NK-92 (cell line): ENCODE results near the gene CAPS2.
"Not testable (repeated sequence)": the region's sequence is repeated elsewhere in the genome, so short reads cannot be mapped to it uniquely, and the experiment has no call there.

Experiments used
- DNase-seq: peaks from one replicate; lab custom pipeline; 2025; ENCODE audit not compliant: unreplicated experiment; lab: John Stamatoyannopoulos, UW

The CAPS2 gene

DNA sequence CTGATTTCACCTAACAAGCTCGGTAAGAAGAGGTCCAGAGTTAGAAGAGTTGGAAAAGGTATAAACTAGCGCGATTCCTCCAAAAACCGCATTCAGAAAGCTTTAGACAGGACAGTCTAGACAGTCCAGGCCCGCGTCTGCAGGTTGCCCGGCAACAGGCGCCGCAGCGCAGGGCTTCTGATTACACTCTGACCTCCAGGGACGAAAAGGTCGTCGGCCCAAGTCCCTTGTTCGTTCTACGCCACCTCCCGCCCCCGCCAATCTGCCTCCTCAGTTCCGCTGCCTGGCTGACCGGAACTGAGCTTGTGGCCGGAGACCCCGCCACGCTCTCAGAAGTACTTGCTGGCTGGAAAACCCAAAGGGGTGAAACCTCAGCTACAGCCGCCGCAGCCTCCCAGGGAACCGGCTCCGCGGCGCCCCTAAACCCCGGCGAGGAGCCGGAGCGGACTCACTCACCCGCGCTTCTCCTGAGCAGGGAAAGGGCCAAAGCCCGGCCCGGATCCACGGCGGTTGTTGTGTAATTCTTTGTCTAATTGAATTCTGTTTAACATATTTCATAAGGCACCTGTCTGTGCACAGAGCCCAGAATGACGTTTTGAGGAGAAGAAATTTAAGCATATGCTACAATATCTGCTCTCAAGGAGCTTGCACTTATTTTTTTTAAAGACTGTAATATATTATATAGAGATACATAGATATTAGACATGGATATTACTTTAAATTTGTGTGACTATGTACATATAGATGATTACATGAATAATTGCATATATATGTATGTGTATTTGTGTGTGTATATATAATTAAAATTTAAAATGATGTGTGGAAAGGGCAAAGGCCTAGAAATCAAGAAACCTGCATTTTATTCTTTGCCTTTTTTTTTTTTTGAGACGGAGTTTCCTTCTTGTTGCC lies at the start of gene CAPS2:
CAPS2 (minus strand) TSS at position 407 of the 909 bp plus-strand sequence. CDS start 3,826 bp downstream, outside the sequence.
- no peak for DNase-seq

DNA sequence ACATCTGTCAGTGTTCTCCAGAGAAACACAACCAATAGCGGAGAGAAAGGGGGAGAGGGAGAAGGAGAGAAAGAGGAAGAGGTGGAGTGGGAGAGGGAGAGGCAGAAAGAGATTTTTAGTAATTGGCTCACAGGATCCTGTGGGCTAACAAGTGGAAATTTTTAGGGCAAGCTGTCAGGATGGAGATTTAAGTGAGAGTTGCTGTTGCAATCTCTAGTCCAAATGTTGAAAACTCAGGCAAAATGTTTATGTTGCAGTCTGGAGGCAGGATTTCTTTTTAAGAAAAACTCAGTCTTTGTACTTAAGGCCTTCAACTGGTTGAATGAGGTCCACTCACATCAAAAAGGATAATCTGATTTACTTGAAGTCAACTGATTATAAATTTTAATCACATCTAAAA lies 48.2 kb upstream of the CAPS2 start:
- no peak for DNase-seq

GRCh38 chr12:75374971-75375370 lies 44.8 kb upstream of the CAPS2 start:
- DNase-seq: no peak

- no peak for DNase-seq
Observed at GRCh38 chr12:75366629-75367028, 36.5 kb upstream of the CAPS2 start.

DNA sequence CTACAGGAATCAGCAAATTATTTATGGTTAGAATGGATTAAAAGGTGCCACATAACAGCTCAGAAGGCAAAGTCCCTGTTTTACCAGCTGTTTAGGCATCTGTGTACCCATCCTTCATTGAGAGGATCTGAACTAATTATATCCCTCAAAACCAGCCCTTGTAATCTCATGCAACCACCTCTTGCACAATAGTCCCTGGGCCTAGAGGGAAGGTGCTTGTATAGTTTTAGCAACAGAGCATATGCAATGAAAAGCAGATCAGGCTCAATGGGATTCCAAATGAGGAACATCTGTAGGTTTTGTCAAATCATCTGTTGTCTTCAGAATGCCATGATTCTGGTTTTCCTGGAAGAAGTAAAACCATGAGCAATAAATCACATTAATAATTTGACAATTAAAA lies 34.8 kb upstream of the CAPS2 start:
- no peak for DNase-seq

DNA sequence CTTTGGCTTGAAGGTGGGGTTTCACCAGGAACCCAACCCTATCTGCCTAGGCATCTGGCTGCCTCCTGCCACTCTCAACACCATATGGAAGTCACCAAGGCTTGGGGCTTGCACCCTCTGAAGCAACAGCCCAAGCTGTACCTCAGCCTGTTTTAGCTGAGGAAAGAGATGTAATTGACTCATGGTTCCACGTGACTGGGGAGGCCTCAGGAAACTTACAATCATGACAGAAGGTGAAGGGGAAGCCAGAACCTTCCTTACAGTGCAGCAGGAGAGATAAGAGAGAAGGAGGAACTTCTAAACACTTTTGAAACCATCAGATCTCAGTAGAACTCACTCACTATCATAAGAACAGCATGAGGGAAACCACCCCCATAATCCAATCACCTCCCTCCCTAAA lies 31.3 kb upstream of the CAPS2 start:
- no peak for DNase-seq

GRCh38 chr12:75360920-75361319 lies 30.8 kb upstream of the CAPS2 start:
- no peak for DNase-seq

GRCh38 chr12:75354011-75354410 lies 23.9 kb upstream of the CAPS2 start:
- DNase-seq: no peak

DNA sequence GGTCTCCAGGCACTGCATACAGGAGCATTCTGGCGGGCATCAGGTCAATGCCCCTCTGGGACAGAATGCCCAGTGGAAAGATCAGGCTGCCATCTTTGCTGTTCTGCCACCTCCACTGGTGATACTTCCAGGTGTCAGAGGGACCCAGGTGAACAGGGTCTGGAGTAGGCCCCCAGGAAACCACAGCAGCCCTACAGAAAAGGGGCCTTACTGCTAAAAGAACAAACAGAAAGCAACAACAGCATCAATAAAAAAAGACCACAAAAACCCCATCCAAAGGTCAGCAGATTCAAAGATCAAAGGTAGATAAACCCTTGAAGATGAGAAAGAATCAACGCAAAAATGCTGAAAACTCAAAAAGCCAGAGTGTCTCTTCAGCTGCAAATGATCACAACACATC lies 20.3 kb upstream of the CAPS2 start:
- DNase-seq: no peak

DNA sequence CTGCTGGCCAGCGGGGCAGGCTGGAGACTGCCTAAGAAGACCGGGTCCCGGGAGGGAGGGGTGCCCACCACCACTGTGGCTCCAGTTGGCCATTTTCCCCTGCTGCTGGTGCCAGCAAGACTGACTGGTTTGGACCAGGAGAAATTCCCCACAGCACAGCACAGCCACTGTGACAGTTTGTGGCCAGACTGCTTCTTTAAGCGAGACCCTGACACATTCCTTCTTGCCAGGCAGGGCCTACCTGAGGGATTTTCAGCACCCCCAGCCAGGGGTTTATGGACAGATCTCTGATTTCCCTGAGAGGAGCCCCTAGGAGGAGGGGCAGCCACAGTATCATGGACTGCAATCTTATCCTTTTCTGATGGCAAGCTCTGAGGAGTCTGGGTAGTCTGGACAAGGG lies 19.8 kb upstream of the CAPS2 start:
- no peak for DNase-seq

GRCh38 chr12:75346215-75346614 lies 16.1 kb upstream of the CAPS2 start:
- not testable (repeated sequence) for DNase-seq

GRCh38 chr12:75345531-75345930 lies 15.4 kb upstream of the CAPS2 start:
- no peak for DNase-seq

DNA sequence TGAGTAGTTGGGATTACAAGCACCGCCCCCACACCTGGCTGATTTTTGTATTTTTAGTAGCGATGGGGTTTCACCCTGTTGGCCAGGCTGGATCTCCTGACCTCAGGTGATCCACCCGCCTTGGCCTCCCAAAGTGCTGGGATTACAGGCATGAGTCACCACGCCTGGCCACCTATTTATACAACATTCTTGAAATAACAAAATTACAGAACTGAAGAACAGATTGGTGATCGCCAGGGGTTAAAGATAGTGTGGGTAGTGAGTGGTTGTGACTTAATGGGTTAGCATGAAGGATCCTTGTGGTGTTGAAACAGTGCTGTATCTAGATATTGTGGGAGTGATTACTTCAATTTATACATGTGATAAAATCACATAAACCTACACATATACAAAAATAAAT lies 11.7 kb upstream of the CAPS2 start:
- DNase-seq: no peak

DNA sequence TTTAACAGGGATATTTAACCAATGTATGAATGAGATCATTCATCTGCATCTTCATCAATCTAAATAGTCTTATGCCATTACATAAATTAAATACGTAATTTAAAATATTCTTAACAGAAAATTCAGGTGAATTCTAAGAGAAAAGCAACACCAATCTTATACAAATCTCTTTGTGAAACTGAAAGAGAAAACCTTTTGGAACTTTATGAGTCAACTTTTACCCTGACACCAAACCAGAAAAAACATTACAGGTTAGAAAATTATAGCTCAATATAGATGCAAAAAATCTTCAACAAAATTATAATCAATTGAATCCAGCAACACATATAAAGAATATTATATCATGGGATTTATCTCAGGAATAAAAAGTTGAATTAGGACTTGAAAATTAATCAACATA lies 7.8 kb upstream of the CAPS2 start:
- DNase-seq: no peak

GRCh38 chr12:75334384-75335030 lies 4.4 kb upstream of the CAPS2 start, which contains the start of gene GLIPR1L1:
GLIPR1L1 (plus strand) TSS chr12:75334670; CDS start chr12:75334729, 59 bp downstream.
- DNase-seq: peak; percentile 0

- DNase-seq: no peak
Observed at GRCh38 chr12:75327642-75328041, 2.5 kb downstream of the CAPS2 start.

DNA sequence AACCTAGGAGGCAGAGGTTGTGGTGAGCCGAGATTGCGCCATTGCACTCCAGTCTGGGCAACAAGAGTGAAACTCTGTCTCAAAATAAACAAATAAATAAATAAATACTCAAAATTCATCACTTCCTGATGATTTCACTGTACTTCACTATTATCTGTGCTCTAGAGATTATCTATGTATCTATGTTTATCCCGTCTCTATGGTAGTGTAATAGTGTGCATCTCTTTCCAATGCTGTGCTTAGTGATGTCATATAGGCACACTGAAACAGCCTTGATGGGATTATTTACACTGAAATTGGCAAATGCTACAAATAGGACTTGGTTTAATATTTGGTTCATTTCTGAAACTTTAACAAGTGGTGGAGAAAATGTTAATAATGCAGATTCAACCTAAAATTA lies 6.5 kb downstream of the CAPS2 start:
- no peak for DNase-seq

GRCh38 chr12:75322464-75322863 lies 7.7 kb downstream of the CAPS2 start:
- DNase-seq: no peak

GRCh38 chr12:75317784-75318183 lies 12.3 kb downstream of the CAPS2 start:
- no peak for DNase-seq

GRCh38 chr12:75315518-75315917 lies 14.6 kb downstream of the CAPS2 start:
- DNase-seq: no peak

- DNase-seq: no peak
Observed at GRCh38 chr12:75311369-75311768, 18.8 kb downstream of the CAPS2 start.

DNA sequence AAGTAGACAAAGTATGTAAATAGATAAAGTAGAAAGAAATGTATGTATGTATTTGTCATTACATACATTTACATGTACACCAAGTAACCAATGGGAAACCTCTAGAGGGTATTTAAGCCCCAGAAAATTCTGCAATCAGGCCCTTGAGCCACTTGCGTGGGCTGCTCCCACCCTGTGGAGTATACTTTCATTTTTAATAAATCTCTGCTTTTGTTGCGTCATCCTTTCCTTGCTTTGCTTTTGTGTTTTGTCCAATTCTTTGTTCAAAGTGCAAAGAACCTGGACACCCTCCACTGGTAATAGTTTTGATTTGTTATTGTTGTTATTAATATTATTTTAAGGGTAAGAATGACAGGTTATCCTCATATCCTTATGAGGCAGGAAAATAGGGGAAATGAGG lies 21.8 kb downstream of the CAPS2 start:
- DNase-seq: no peak
